ENCODE measurements around the gene DLGAP4. TPM values are rescaled to one million over a fixed set of nuclear protein-coding genes. Genes with fewer than 3 reads are reported as not detected.

DLGAP4 gene
- total RNA-seq, 1 experiment from 2014 or later = 59.9 TPM

DNA sequence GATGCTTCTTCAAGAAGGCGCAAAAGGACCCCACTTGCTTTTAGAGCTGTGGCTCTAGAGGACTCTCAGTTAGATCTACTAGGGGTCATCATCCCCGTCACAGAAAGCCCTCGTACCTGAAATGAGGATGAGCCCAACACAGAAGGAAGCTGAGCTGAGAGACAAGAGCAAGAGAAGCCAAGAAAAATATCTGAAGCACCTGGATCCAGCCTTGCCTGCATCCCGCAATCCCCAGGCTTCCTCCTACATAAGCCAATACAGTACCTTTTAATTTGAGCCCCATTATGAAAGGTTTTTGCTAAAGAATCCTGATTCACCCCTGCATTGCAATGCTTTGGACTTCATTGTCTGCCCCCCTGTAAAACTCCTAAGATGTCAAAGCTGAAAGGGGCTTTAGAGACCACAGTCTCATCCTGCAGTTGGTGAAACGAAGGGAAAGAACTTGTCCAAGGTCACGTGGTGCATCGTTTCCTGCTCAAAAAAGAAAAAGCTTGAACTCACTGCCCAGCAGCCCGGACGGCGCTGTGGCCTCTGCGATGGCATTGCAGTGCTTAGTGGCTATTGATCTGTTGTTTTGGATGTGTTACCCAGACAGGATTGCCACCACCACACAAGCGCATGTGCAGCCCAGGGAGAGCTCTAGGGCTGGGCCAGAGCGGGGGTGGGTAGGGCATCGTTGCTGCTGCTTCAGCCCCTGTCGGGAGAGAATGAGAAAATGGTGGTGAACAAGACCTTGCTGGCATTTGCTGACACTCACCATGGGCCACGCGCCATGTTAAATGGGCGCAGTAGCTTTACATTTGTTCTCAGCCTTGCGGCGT, 41.5 kb upstream of the DLGAP4 start:
- Histone ChIP-seq H3K27me3 (replicated peaks; ENCODE audit: insufficient read depth, low read depth, low read length, poor library complexity) (no peaks in the 10 kb centered on the region), H3K9me3 (ENCODE audit: low read depth, low read length, poor library complexity, severe bottlenecking) (no peaks in the 10 kb centered on the region), H3K4me3 (ENCODE audit: low read depth, low read length, poor library complexity, severe bottlenecking) (no peak overlapping the region), H3K4me1 (ENCODE audit: insufficient read depth, low read length, poor library complexity, severe bottlenecking) (no peaks in the 10 kb centered on the region), H3K36me3 (ENCODE audit: insufficient read depth, low read length, poor library complexity, severe bottlenecking) (no peaks in the 10 kb centered on the region), H3K27ac (ENCODE audit: low read depth, low read length, poor library complexity, severe bottlenecking) (no peak overlapping the region)
- DNase-seq (ENCODE audit: low spot score) = no peak
- ChIA-PET CTCF (no interaction called here), POLR2A (ENCODE audit: low non-redundant PET) (no interaction called here)
- no TSS peak for BruUV-seq (replicated peaks)
- TF ChIP-seq, protein P1, sequence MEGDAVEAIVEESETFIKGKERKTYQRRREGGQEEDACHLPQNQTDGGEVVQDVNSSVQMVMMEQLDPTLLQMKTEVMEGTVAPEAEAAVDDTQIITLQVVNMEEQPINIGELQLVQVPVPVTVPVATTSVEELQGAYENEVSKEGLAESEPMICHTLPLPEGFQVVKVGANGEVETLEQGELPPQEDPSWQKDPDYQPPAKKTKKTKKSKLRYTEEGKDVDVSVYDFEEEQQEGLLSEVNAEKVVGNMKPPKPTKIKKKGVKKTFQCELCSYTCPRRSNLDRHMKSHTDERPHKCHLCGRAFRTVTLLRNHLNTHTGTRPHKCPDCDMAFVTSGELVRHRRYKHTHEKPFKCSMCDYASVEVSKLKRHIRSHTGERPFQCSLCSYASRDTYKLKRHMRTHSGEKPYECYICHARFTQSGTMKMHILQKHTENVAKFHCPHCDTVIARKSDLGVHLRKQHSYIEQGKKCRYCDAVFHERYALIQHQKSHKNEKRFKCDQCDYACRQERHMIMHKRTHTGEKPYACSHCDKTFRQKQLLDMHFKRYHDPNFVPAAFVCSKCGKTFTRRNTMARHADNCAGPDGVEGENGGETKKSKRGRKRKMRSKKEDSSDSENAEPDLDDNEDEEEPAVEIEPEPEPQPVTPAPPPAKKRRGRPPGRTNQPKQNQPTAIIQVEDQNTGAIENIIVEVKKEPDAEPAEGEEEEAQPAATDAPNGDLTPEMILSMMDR (conservative IDR thresholded peaks at IDR 0.05; ENCODE audit: low read depth, low read length) = no peak
- no peak for TF ChIP-seq EZH2 (IDR thresholded peaks at IDR 0.05; ENCODE audit: borderline replicate concordance, low read depth, low read length, poor library complexity, severe bottlenecking)
- intact Hi-C loops (cut with micrococcal nuclease; ENCODE audit: unreplicated experiment) = no loop called here

DNA sequence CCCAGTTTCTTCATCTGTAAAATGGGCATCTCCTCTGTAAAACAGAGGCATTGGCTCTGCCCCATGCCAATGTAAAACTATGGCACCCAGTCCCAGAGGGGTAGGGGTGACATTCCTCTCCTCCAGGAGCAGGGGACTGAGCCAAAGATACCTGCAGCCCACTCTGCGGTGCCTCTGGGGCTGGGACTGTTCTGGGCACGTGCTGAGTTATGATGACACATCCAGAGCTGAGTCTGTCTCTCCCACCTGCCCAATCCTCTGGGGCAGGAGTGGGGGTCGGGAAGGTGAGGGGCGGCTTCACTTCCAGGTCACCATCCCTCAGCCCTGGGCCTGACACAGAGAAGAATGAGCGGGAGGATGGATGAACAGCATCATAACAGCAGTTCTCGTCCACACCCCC, 40.0 kb upstream of the DLGAP4 start:
- no peak for TF ChIP-seq EZH2 (IDR thresholded peaks at IDR 0.05; ENCODE audit: borderline replicate concordance, low read depth, low read length, poor library complexity, severe bottlenecking)
- TF ChIP-seq, protein P1 (conservative IDR thresholded peaks at IDR 0.05; ENCODE audit: low read depth, low read length) = no peak
- Histone ChIP-seq H3K4me1 (ENCODE audit: insufficient read depth, low read length, poor library complexity, severe bottlenecking) (no peaks in the 10 kb centered on the region), H3K4me3 (ENCODE audit: low read depth, low read length, poor library complexity, severe bottlenecking) (no peak overlapping the region), H3K9me3 (ENCODE audit: low read depth, low read length, poor library complexity, severe bottlenecking) (no peaks in the 10 kb centered on the region), H3K27ac (ENCODE audit: low read depth, low read length, poor library complexity, severe bottlenecking) (no peak overlapping the region), H3K36me3 (ENCODE audit: insufficient read depth, low read length, poor library complexity, severe bottlenecking) (no peaks in the 10 kb centered on the region), H3K27me3 (replicated peaks; ENCODE audit: insufficient read depth, low read depth, low read length, poor library complexity) (no peaks in the 10 kb centered on the region)
- CTCF ChIA-PET = no interaction called here
- DNase-seq (ENCODE audit: low spot score) = no peak
- intact Hi-C loops (cut with micrococcal nuclease; ENCODE audit: unreplicated experiment) = no loop called here
- BruUV-seq (replicated peaks) = no TSS peak
- POLR2A ChIA-PET (ENCODE audit: low non-redundant PET) = no interaction called here

DNA sequence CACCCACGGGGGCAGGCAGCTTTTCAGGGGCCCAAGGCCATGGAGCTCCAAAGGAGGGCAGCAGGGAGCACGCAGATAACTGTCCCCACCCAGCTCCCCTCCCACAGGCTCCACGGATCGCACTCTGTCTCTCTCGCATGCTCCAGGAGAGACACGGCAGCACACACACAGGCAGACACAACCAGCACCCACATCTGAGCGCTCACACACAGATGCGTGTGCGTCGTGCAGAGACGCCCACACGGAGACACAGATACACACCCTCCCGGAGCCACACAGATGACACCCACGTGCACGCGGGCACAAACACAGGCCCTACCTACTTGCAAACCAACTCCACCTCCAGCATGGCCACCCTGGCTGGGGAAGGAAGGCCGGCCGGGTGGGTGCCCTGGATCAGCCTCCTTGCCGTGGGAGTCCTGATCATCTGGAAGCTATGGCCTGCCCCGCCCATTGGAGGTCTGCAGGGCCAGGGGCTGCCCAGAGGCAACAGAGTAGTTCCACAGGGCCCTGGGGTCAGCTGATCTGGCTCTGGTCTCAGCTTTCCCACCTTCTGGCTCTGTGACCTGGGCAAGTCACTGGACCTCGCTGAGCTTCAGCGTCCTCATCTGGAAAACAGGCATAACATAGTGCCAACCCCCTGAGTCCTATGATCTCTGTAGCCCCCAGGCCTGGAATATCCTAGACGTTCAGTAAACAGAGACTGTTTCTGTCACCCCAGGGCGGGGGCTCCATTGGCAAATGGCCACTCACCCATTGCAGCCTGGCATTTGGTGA, 38.3 kb upstream of the DLGAP4 start:
- H3K36me3 ChIP-seq (ENCODE audit: insufficient read depth, low read length, poor library complexity, severe bottlenecking) = no peaks in the 10 kb centered on the region
- no peak overlapping the region for H3K4me3 ChIP-seq (ENCODE audit: low read depth, low read length, poor library complexity, severe bottlenecking)
- no peak for TF ChIP-seq EZH2 (IDR thresholded peaks at IDR 0.05; ENCODE audit: borderline replicate concordance, low read depth, low read length, poor library complexity, severe bottlenecking)
- TF ChIP-seq, protein P1 (conservative IDR thresholded peaks at IDR 0.05; ENCODE audit: low read depth, low read length) = no peak
- intact Hi-C loops (cut with micrococcal nuclease; ENCODE audit: unreplicated experiment) = no loop called here
- H3K9me3 ChIP-seq (ENCODE audit: low read depth, low read length, poor library complexity, severe bottlenecking) = no peaks in the 10 kb centered on the region
- BruUV-seq (replicated peaks) = no TSS peak
- H3K27ac ChIP-seq (ENCODE audit: low read depth, low read length, poor library complexity, severe bottlenecking) = no peak overlapping the region
- H3K4me1 ChIP-seq (ENCODE audit: insufficient read depth, low read length, poor library complexity, severe bottlenecking) = no peaks in the 10 kb centered on the region
- DNase-seq (ENCODE audit: low spot score) = no peak
- no peaks in the 10 kb centered on the region for H3K27me3 ChIP-seq (replicated peaks; ENCODE audit: insufficient read depth, low read depth, low read length, poor library complexity)
- ChIA-PET POLR2A (ENCODE audit: low non-redundant PET) (interaction anchor here (0.5 kb wide), 1 partner anchor 53 kb away, joined by 6 read pairs; no protein-coding TSS in a partner anchor), CTCF (no interaction called here)

All from A673 (cell line).